Stimulated activated CD4-positive, alpha-beta T cell treated with anti-CD3 and anti-CD28 coated beads, TNF-alpha, amount 100 ng/mL, for 1 hour (primary cell): ENCODE measurements around the gene UTP15.

Experiments
- DNase-seq, 3 donors: peaks; one replicate each; pipeline ENCODE4 v3.0.0-alpha.2; 2020; ENCODE audit warnings: low read depth in 3 of 3, low spot score in 1 of 3

The UTP15 gene, protein sequence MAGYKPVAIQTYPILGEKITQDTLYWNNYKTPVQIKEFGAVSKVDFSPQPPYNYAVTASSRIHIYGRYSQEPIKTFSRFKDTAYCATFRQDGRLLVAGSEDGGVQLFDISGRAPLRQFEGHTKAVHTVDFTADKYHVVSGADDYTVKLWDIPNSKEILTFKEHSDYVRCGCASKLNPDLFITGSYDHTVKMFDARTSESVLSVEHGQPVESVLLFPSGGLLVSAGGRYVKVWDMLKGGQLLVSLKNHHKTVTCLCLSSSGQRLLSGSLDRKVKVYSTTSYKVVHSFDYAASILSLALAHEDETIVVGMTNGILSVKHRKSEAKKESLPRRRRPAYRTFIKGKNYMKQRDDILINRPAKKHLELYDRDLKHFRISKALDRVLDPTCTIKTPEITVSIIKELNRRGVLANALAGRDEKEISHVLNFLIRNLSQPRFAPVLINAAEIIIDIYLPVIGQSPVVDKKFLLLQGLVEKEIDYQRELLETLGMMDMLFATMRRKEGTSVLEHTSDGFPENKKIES

DNA sequence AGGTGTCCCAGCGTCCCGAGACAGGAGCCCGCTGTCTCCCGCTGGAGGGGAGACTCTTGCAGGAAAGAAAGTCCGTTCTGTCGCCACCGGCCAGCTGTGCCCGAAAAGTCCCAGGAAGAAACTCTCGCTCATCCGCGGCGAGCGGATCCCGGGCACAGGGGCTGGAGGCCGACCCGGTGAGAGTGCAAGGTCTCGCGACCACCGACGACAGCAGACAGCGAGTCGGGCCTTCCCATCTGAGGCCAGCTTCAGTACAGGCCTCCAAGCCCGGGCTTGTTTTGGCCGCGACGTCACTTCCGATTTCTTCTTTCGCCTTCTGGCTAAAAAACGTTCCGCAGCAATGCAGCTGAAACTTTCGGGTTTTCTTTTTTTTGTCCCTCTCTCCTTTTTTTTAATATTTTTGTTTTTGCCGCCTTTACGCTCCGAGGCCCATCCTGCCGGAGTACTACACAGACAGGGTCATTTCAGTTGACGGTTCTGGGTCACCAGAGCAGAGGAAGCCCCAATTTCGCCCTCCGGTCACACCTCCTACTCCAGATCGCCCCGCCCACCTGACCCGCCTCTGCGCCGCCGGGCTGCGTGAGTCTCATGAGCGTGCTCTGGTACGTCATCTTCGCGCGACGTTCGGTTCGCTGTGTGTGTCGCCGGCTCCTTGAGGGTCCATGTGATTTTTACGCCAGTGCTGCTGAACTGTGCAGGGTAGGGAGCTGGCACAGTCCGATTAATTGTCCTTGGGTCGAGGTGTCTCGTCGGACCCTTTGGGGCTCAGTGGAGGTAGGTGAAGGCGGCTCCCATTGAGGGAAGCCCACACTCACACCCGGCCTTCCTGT is at the start of gene UTP15, which contains the start of gene ANKRA2:
UTP15 (plus strand) TSS at position 605 of the 830 bp plus-strand sequence. CDS start 1,602 bp downstream, outside the sequence.
ANKRA2 (minus strand) TSS at position 501 of the 830 bp plus-strand sequence. CDS start 2,758 bp downstream, outside the sequence.
- DNase-seq = peak; percentile 92 to 99 (median 92)

DNA sequence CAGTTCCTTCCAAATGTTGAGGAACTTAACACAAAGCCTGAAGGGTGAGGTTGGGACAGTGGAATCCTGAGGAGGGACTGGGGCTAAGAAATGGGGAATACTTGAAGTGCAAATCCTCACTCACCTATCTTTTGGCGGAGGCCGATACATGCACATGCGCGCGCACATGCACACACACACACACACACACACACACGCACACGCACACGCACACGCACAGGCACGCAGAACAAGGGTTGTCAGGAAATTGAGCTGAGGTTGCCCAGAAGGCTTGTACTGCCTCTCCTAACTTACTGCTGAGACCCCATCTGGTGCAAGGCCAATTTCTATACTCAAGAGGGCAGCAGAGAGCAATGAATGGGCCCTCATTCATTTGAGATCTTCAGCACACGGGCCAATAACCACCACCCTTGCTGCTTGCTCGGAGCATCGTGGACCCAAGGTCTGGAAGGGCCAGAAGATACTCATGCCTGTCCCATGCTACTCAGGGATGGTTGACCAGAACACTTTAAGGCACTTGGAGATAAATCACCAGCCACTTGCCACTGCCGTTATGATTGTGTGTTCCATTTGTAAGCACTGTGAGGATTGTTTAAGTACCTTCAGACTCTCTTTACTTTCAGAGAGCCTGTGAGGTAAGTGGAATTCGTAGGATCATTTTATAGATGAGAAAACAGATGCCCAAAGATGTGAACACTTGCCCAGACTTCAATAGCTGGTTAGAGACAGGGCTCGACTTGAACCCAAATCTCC is 45.8 kb upstream of the UTP15 start:
- peak in 2 of 3 donors; percentile 34 to 37 for DNase-seq

DNA sequence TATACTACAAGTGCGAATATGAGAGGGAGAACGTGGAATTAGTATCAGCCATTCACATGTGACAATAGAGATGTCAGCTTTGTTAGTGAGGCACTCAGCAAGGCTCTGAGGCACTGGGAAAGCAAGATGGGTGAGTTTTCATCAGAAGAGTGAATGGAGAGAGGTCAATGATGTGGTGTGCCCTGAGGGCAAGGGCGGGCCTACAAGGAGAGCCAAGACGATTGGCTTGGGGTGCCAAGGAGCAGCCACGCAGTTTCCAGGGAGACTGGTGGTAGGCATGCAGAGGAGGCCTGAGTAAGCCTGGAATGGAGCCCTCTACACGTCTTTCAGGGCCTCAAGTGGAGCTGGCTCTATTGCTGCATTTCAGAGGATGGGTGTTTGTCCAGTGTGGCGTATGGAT is 42.6 kb upstream of the UTP15 start:
- DNase-seq = no peak

GRCh38 chr5:73523861-73524260 is 41.7 kb upstream of the UTP15 start:
- DNase-seq = no peak

- DNase-seq = no peak
Measured at GRCh38 chr5:73525606-73526203, 39.8 kb upstream of the UTP15 start.

DNA sequence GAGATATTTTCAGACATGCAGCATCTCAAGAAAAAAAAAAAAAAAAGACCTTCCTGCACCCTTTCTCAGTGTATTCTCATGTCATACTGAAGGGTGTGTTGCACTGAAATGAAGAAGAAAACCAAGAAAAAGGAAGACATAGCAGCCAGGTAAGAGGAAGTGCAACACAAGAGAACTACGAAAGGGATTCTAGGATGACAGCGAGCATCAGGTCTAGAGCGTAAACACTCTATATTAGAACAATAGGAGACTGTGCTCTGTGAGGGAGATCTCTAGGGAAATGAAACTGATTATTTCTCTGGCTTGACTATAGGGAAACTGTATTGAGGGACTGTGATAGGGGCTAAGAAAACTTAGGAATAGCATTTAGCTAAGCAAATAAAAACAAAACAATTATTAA is 37.3 kb upstream of the UTP15 start:
- no peak for DNase-seq

DNA sequence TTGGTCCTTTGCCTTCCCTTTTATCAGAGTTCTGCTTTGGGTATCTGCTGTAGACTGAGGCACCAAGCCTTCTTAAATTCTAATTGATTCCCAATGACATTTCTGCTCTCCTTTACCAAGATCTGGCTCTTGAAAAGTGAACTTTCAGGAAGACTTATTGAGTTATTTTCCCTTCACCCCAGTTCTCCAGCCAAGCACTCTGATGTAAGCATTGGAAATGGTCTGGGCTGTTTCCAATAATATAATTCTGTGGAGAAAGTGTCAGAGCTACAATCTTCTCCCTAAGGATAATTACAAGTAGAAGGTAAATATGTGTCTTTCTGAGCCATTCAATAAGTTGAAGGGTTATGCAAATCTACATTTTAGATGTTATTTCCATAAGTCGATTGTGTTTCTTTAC is 36.5 kb upstream of the UTP15 start:
- DNase-seq = no peak

DNA sequence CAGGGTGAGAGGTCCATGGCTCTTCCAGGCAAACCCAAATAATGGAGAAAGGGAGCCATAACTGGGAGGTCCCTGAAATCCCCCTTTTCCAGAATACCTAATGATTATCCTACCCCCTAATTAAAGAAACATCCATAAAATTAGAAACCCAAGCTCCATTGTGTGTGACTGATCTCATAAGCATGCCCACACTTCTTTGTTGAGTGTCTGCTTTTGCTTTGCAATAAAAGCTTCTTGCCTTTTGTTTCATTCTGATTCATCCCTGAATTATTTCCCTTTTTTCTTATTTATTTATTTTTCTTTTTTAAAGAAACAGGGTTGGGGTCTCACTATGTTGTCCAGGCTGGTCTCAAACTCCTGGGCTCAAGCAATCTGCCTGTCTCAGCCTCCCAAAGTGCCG is 34.2 kb upstream of the UTP15 start:
- DNase-seq = no peak

DNA sequence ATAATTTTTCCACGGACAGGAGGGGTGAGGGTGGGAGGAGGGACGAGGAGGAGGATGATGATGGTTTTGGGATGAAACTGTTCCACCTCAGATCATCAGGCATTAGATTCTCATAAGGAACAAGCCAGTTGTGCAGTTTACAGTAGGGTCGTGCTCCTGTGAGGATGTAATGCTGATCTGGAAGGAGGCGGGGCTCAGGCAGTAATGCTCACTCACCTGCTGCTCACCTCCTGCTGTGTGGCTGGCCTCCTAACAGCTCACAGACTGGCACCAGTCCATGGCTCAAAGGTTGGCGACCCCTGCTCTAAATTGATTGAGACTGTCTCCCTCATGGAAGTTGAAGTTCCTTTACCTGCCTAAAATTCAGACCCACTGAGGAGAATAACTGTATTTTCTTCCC is 33.3 kb upstream of the UTP15 start:
- DNase-seq = no peak

DNA sequence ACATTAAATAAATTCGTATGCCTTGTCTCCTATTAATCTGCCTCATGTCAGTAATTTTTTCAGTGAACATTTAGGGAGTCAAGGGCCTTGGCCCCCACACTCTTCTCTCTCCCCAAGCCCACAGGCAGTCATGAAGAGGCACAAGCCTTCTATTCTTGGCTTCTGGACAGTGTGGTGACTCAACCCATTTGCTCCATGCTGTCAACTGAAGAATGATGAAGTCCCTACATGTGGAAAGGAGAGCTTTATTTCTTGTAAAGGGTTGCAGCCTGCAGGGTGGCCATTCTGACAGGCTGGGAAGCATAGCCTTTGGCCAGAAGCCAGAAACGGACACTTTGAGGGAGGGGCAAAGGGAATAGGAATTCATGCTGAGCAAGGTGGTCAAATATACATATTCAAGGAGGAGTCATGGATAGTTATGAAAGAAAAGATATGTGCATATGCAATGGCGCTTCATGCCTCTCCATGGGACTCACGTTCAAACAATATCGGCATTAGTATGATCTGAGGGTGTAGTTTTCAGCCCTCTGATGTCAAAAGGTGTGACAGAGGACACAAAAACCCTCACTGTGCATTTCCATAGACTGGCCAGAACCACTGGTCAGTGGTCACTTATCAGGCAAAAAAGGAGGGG is 31.4 kb upstream of the UTP15 start:
- DNase-seq = no peak

- DNase-seq = no peak
Measured at GRCh38 chr5:73534971-73535370, 30.6 kb upstream of the UTP15 start.

GRCh38 chr5:73539730-73540129 is 25.8 kb upstream of the UTP15 start:
- no peak for DNase-seq

- DNase-seq = no peak
Measured at GRCh38 chr5:73540192-73540591, 25.4 kb upstream of the UTP15 start.

- no peak for DNase-seq
Measured at GRCh38 chr5:73542020-73542419, 23.5 kb upstream of the UTP15 start.

- no peak for DNase-seq
Measured at GRCh38 chr5:73544429-73545402, 20.8 kb upstream of the UTP15 start.

DNA sequence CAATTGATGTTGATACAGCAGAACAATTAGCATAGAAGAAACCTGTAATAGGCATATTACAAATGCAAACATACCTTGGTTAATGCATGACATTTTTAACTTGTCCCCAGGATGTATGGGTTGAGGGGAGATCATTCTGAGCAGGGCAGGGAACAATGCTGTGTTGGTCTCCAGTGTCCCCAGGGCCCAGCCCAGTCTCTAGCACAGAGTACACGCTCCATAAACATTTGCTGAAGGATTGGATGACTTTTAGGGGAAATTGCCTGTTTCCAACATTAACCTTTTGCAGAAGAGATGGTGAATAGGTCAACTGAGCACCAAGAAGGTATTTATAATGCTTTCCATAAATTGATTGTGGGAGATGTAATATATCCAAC is 20.2 kb upstream of the UTP15 start:
- DNase-seq = no peak

DNA sequence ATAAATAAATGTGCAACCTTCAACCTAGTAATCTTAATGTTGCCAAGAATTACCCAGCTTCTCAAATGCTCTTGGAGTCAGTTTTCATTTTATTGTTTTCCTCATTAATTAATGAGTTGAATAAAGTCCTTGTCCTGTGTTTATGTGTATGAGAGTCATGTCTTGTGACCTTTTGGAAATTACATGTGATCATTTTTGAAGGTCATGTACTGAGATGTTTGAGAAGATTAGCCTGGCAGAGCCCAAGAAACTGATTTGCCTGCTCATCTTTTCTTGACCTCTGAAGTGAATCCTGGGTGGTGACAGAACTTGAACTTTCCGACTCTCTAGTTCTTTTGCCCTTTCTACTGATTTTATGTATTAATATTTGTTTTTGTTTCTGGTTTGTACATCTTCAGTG is 15.5 kb upstream of the UTP15 start:
- no peak for DNase-seq

- no peak for DNase-seq
Measured at GRCh38 chr5:73552642-73553041, 12.9 kb upstream of the UTP15 start.

GRCh38 chr5:73558950-73559349 is 6.6 kb upstream of the UTP15 start:
- DNase-seq = no peak
